HG03159 (cell line): Measurements from ENCODE around the gene SH3BP2.

Source experiments
- ATAC-seq: cut with Tn5 transposase; IDR thresholded peaks from one replicate; pipeline ENCODE4 v1.9.1; 2021; ENCODE audit warnings: mild to moderate bottlenecking, moderate library complexity; ENCODE audit not compliant: unreplicated experiment

SH3BP2 gene

DNA sequence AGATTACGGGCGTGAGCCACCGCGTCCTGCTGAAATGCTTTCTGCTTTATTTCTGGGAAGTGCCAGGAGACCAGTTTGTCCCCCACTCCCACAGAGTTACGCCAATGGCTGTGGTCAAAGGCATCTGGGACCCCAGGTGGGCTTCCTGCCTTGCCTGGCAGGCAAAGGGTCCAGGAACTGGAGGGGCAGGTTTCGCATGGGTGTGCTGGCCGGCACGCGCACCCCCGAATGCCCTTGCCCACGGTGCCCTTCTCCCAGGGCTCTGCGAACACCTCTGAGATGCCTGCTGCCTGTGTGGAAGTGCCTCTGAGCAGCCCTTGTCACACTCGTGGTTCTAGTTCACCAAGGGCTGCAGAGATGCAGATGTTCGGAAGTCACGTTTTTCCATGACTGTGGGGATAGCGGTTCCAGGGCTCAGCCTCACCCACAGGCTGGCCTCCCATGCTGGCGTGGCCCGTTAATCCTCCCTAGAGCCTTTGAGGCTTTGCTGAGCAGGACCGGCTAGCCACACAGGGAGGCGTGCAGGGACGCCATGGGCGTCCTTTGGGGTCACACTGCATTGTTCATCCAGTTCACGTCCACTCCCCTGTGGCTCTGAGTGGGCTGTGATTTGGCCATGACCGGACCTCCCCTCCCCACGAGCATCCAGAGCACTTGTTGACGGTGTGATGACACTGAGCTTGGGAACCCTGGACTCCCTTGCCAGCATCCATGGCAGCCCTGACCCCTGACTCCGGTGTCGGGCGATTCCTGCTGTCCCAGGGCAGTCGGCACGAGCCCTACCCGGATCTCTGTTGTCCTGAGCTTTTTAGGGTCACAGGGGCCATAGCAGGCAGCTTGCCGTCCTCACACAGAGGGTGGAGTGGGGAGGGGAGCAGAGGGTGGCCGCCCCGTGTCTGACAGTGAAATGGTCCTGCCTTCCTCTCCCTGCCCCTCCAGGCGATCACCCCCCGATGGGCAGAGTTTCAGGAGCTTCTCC, 38.0 kb downstream of the SH3BP2 start:
- ATAC-seq, result no peak

GRCh38 chr4:2831611-2832308, 38.9 kb downstream of the SH3BP2 start:
- no peak for ATAC-seq

- peak; percentile 70 for ATAC-seq
These were observed 39.6 kb downstream of the SH3BP2 start for GRCh38 chr4:2832309-2832980.

DNA sequence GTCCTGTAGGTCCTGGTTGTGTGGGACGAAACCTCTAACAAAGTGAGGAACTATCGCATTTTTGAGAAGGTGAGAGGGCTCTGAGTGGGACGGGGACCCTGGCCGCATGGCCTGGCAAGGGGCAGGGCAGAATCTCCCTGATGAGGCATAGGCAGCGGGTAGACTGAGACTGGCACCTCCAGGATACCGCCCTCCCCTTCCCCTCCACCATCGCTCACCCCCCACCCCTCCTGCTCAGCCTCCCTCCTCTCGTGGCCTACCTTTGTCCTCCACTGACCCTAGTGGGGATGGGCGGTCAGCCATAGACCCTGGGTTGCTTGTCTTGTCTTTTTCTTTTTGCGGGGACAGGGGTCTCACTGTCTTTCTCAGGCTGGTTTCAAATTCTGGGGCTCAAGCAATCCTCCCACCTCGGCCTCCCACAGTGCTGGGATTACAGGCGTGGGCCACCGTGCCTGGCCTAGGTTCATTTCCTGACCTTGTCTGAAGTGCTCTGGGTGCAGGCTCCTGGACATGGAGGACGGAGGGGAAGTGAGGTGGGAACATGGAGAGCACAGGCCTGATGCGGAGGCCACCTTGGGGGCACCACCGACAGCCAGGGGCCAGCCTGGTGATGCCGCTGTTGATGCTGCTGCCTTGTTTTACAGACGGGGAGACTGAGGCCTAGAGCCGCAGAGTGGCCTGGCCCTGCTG, 40.2 kb downstream of the SH3BP2 start:
- ATAC-seq, result peak; percentile 2

- no peak for ATAC-seq
These were observed 40.8 kb downstream of the SH3BP2 start for GRCh38 chr4:2833671-2834000.

DNA sequence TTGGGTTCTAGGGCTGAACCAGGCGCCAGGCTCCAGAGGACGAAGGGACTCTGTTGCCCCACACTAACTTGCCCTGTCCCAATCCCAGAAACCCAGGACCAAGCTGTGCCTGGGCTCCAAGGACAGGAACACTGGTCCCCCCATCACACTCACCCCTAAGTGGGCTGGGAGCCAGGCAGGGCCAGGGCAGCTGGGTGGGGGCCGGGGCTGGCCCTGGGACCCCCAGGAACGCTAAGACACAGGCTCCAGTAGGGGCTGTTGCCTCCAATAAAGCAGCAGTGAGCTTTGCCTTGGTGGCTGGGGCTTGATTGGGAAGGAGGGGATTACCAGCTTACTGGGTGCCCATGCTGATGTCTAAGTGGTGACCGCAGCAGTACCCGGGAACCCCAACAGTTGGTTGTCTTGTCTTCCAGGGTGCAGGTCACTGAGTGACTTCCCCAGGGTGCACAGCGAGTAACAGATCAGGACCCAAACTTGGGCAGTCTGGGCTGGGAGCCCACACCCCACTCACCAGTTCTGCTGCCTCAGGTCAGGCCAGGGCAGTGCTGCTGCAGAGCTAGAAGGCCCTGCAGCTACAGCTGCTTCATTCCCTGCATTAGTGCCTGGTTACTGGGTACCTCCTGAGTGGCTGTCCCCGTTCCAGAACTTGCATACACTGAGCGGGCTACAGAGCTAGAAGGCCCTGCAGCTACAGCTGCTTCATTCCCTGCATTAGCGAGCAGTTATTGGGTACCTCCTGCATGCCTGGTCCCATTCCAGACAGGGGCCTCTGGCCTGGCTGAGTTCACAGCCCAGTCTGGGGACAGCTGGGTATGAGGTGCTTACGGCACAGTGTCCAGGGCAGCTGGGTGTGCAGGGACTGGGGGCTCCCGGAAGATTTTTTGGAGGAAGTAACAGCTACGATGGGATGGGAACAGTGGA, 41.4 kb downstream of the SH3BP2 start:
- no peak for ATAC-seq

- ATAC-seq, result no peak
These were observed 43.1 kb downstream of the SH3BP2 start for GRCh38 chr4:2835978-2836377.

DNA sequence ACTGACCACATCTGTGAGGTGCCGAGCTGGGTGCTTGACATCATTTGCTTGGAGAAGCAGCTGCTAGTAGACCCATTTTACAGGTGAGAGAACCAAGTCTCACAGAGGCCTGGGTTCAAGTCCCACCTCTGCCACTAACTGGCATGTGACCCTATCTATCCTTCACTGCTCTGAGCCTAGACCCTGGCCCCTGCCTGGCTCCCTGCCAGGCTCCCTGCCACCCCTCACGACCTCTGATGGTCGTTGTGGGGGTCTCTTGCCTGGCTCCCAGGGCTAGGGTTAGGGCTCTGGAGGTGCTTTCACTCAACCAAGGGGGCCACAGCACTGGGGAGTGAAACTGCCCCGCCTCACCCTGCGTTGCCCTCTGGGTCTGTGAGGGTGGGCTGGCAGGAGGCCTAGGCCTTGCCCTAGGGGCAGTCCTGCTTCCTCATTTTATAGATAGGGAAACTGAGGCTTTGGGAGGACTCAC, 43.5 kb downstream of the SH3BP2 start:
- no peak for ATAC-seq

DNA sequence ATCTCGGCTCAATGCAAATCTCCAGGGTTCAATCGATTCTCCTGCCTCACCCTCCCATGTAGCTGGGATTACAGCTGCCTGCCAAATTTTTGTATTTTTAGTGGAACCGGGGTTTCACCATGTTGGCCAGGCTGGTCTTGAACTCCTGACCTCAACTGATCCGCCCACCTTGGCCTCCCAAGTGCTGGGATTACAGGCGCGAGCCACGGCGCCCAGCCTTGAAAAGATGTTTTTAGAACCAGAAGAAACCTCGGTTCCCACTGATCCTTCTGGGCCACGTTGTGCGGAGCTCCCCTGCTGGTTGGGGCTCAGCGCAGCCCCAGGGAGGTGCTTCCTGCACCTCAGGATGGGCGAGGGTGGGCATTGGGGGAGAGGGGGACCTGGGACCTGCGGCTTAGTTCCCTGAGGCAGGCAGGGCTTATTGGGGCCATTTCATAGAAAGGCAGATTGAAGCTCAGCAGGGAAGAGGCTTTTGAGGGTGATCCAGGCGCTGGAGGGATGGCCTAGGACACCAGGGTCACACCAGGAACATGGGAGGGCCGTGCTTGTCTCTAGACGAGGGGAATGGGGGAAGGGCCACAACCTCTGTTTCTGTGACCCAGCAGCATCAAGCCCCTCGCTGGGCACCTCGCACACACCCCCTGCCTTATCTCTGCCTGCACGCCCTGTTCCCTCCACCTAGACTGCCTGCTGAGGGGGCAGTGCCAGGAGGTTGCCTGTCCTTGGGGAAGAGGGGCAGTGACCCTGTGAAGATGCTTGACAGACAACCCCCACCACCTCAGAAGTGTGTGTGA, 44.4 kb downstream of the SH3BP2 start:
- ATAC-seq, result no peak

DNA sequence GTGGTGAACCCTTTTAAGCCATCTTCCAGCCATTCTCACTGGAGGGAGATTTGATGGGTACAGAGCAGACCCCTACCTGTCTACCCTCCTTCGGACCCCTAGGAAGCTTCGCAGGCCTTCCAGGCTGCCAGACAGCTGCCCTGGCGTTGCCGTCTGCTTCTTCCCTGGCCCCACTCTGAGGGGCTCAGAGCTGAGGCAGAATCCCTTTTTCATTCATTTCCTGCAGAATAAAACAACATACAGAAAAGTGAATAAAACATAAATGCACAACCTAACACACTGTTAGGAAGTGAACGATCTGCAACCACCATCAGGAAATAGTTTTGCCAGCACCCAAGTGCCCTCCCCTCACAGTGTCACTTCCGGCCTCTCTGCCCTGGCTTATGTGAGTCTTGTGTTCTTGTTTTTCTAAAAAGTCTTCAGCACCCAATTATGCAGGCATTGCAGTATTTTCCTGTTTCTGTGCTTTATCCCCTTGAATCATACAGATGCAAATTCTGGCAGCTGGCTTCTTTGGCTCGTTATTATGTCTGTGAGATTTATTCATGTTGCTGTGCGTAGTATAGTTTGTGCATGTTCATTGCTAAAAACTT, 45.1 kb downstream of the SH3BP2 start:
- ATAC-seq, result no peak

- no peak for ATAC-seq
These were observed 46.2 kb downstream of the SH3BP2 start for GRCh38 chr4:2839060-2839459.

GRCh38 chr4:2842687-2843262, 49.9 kb downstream of the SH3BP2 start:
- ATAC-seq, result no peak

DNA sequence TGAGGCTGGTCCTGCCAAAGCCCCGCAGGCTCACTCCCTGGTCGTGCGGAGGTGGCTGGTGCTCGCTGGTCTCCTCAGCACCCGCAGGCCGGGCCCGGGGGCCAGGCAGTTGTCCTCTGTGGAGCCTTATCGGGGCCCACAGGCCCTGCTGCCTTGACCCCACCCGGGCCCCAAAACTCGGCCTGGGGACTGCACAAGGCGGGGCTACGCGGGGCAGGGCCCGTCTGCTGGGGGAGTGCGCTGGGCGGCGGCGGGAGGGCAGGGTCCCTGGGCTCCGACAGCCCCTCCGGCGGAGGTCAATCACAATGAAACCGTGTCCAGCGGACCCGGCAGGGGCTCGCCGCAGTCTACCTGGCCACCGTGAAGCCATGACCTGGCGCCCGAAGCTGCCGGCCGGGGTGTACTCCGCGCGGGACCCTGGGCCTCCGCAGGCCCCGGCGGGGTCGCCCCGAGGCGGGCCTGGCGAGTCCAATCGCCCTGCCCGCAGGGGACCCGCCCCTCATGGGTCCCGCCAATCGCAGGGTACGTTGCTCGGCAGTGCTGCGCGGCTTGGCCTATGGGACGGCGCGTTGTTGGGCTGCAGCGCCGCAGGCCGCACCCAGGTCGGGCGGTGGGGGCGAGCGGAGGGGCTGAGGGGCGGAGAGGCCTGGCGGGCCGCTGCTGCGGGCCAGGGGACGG, 50.5 kb downstream of the SH3BP2 start, which contains the start of gene ADD1:
Gene ADD1, plus strand, starts transcription at position 582 of the 678 bp plus-strand sequence. CDS start 32,072 bp downstream, outside the sequence.
- ATAC-seq, result peak; percentile 70

DNA sequence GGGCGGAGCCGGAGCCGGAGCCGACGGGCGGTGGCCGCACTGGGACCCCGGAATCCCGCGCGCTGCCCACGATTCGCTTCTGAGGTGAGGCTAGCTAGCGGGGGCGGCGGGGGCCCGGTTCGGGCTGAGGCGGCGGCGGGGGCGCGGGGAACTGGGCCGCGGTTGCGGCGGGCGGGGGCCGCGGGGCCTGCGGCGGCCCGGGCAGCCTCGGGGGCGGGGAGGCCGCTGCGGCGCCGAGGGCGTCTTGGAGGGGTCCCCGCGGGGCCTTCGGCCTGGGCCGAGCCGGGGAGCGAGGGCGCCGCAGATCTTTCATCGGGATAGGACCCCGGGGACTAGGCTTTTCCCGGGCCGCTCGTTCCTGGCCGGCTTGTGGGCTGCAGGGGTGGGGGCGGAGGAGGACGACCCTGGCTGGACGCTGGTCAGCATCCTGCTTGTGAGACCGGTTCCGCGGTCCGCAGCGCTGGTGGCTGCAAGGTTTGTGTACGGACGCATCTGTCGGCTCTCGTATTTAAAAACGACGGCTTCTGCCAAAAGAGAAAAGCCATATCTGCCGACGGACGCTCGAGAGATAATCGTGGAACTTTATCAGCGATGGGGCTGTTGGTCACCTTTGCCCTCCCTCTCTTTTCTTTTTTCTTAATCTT, 51.2 kb downstream of the SH3BP2 start:
- peak; percentile 12 for ATAC-seq

DNA sequence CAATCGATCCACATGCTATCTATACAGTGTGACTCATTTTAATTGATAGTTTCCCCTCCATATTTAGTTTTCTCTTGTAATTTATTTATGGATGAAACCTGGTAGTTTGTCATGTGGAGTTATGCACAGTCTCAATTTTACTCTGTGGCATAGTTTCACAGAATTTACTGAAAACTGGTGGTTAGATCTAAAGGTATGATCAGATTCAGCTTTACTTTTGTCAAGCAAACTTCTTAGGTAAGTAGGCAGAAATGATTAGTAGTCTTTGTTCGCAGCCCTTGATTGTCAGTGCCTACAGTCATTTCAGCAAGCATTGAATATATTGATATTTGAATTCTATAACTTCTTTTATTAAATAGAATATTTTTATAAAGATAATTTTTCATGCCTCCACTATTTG, 53.3 kb downstream of the SH3BP2 start:
- no peak for ATAC-seq

DNA sequence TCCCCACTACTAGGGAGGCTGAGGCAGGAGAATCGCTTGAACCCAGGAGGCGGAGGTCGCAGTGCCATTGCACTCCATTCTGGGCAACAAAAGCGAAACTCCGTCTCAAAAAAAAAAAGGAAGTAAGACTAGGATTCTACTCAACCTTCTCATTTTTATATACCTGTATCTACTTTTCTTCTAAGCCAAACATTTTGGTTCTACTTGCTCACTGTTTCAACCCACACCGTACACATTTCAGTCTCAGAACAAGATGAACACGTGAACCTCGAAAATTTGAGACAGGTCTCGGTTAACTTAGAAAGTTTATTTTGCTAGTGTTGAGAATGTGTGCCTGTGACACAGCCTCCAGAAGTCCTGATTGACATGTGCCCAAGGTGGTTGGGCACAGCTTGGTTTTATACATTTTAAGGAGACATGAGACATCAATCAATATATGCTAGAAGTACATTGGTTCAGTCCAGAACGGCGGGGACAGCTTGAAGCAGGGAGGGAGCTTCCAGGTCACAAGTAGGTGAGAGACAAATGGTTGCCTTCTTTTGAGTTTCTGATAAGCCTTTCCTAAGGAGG, 54.5 kb downstream of the SH3BP2 start:
- ATAC-seq, result no peak

DNA sequence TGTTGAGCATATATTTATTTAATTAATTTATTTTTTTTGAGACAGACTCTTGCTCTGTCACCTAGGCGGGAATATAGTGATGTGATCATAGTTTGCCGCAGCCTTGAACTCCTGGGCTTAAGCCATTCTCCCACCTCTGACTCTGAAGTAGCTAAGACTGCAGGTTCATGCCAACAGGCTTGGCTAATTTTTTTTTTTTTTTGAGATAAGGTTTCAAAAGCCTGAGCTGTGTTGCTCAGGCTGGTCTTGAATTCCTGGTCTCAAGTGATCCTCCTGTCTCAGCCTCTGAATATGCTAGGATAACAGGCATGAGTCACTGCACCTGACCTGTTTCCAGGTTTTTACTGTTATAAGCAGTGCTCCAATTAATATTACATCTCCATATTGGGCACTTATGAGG, 55.6 kb downstream of the SH3BP2 start:
- no peak for ATAC-seq
